HG03571 (cell line): Measurements from ENCODE around the gene MLH1.
A peak's percentile ranks its signal among the peaks of the same experiment; 100 is the strongest.
"Not testable (repeated sequence)": the region's sequence is repeated elsewhere in the genome, so short reads cannot be mapped to it uniquely, and the experiment has no call there.

Experiments
- ATAC-seq: cut with Tn5 transposase; IDR thresholded peaks from one replicate; pipeline ENCODE4 v1.9.1; 2021; ENCODE audit not compliant: unreplicated experiment

The MLH1 gene

DNA sequence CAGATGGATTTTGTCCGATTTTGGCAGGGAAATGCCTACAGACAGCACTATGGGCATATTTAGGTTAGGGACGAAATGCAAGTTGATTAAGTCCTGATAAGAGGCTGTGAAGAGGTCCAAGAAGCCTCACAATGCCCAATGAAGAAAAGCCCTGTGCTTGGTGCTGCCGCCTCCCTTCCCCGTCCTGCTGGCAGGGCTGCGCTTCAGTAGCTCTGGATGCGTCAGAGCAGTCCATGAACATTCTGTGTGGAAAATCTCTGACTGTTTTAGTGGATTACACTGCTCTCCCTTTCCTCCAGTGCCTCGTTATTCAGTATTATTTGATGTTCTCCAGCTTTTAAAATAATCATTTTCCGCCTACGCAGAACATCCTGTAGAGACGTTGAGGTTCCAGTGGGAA is 39.6 kb downstream of the MLH1 start:
- ATAC-seq: no peak

GRCh38 chr3:37037352-37037751 is 44.0 kb downstream of the MLH1 start:
- no peak for ATAC-seq

GRCh38 chr3:37039161-37039846 is 46.0 kb downstream of the MLH1 start:
- ATAC-seq: no peak

DNA sequence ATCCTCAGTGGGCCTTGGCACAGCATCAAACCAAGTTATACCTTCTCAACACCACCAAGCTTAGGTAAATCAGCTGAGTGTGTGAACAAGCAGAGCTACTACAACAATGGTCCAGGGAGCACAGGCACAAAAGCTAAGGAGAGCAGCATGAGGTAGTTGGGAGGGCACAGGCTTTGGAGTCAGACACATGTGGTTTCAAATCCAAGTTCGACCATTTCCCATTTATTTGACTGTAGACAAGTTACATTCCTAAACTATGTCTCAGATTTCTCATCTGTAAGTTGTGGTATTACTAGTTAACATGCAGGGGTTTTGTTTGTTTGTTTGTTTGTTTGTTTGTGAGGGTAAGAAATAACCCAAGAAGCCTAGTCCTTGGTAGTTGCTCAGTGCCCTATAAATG is 46.9 kb downstream of the MLH1 start:
- ATAC-seq: no peak

- ATAC-seq: no peak
Measured at GRCh38 chr3:37041546-37042195, 48.4 kb downstream of the MLH1 start.

DNA sequence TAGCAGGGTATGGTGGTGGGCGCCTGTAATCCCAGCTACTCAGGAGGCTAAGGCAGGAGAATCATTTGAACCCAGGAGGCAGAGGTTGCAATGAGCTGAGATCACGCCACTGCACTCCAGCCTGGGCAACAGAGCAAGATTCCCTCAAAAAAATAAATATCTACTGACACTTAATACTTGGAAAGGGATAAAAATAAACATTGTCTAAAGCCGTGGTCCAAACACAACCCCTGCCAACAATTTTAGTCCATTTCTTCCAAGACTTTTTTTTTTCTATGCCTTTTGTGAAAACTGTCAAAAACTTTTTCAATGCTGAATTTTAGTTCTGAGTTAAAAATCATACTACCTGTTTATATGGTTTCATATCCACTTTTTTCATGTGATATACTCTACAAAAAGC is 49.4 kb downstream of the MLH1 start:
- ATAC-seq: not testable (repeated sequence)

GRCh38 chr3:37050282-37050681 is 57.0 kb downstream of the MLH1 start:
- no peak for ATAC-seq

DNA sequence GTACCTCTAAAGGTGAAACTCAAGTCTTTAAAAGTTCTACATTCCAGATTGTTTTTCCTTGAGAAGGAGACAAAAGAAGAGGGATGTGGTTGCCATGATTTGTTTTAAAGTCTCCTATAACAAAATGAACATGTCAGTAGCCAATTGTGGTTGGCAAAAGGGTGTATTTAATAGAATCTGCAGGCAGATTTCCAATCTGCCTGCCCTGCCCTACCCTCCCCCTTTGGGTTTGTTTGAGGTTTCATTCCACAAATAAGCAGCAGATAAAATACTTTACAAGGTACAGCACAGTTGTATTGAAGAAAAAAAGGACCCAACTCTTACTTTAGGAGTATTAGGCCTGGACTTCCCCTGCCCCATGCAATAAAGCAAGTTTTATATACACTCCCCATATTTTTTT is 59.5 kb downstream of the MLH1 start:
- ATAC-seq: no peak

DNA sequence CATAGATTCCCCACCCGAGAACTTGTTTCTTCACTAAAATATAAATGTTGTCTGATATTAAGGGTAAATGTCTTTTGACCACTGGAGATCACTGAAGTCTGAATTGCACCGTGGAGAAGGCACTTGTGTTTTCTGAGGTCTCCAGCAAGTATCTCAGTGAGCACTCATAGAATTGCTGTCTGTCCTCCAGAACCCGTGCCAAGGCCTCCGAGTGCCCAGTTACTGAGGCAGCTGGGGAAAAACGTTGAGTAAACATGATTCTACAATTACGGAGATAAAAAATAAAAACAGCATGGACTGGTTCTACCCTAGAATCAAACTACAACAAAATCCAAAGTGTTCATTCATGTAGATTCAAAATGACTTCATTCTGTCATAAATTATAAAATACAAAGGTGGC is 60.0 kb downstream of the MLH1 start:
- no peak for ATAC-seq

DNA sequence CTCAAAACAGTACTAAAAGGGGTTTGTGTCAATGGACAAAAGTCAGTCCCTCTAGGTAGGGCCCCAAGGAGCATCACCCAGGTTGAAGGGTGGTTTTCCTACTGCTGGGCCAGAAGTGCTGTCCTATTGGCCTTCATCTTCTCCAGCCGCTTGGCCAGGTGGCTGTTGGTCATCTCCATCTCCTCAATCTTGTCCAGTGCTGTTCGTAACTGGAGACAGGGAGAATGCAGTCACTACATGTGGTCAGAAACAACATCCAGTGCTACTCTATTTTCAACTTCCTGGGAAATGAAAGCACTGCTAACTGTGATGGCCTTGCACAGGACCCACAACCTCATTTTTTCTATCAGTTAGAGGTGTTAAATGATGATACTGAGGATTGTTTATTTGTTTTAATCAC is 60.4 kb downstream of the MLH1 start:
- ATAC-seq: no peak

DNA sequence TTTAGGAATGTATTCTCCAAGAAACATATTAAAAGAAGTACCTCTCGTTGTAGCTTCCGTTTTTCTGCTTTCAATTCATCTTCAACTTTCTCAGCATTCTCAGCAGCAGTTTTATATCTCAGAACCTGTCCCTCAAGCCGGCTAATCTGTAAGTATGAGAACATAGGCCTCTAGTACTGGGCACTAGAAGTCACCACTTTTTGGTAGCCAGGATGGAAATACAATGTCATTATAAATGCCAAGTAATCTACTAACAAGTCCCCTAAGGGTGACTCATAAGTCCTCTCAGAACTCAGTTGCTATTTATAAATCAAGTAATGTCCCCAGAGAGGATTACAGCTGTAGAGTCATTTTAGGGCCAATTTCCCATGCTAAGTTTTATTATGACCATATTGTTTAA is 61.1 kb downstream of the MLH1 start:
- peak; percentile 72 for ATAC-seq

- ATAC-seq: not testable (repeated sequence)
Measured at GRCh38 chr3:37055077-37055476, 61.8 kb downstream of the MLH1 start.

DNA sequence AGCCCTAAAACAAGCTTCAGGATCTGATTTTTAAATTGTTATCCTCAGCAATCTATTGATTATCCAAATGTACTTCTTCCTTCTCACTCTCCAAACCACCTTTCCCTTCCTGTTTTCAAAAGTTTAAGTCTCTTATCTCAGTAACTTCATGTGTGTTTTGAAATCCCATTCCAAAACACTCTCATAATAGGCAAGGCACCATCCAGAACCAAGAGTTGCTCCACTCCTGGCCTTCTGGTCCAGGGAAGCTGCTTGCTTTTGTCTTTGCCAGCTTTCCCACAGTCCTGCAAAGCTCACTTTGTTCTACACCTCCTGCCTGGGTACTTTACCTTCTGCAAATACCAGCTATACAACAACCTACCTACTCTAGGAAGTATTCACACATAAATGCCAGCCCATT is 63.5 kb downstream of the MLH1 start:
- no peak for ATAC-seq

DNA sequence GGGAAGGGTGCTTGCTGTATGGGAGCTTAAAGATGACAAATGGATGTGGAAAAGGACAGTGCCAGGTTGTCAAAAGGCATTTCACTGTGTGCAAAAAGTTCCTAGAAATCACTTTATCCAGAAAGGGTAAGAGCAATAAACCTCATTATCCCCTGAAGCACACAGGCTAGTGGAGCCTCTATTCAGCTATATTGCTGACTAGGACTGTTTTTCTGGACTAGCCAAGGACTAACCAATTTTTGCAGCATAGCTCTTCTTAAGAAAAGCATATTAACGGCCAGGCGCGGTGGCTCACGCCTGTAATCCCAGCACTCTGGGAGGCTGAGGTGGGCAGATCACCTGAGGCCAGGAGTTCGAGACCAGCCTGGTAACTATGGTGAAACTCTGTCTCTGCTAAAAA is 64.8 kb downstream of the MLH1 start:
- no peak for ATAC-seq

- no peak for ATAC-seq
Measured at GRCh38 chr3:37064747-37065146, 71.4 kb downstream of the MLH1 start.

GRCh38 chr3:37067577-37067976 is 74.3 kb downstream of the MLH1 start:
- no peak for ATAC-seq

- ATAC-seq: no peak
Measured at GRCh38 chr3:37068031-37068430, 74.7 kb downstream of the MLH1 start.

DNA sequence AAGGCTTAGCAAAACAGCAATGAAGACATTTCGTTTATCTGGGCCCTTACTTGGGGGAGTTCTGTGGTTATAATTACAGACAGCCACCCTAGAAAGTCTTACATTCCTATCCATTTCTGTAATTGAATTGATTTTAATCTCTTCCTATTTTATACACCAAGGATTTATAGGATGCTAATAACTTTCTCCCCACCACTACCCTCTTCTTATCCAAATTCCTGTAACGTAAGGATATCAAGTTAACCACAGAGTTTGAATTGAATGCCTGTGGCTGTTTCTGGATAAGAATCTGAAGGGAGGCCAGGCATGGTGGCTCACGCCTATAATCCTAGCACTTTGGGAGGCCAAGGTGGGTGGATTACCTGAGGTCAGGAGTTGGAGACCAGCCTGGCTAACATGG is 78.6 kb downstream of the MLH1 start:
- no peak for ATAC-seq

DNA sequence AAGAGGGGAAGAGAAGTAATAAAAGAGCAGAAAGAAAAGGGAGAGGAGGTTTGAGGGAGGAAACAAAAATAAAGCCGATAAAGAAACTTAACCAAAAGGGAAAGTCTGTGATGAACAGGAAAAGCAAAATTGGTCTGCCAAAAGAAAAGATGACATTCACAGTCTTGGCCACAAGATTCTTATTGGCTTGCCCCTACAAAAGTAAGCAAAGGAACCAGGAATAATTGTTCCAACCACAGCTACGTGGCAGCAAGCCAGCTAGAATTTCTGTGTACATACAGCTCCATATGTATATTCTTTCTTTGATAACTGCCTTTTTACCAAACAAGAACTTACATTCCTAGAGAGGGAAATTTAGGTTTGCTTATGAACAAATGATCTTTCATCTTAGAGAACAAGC is 79.6 kb downstream of the MLH1 start:
- ATAC-seq: no peak

DNA sequence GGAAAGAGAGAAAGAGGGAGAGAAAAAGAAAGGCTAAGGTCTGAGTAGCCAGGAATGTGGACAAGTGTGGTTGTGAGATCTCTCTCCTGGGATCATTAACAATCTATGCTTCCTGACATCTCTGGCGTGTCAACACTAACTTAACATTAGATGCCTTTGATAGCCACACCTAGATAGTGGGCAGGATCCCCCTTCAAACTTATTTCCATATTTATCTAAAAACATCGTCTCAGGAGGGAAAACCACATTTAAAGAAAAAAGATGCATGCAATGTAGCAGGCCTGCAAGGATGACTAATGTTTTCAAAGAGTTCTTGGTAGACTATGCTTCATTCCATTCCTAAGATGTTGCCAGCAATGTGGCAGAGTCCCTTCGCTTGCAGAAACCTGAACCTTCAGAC is 80.9 kb downstream of the MLH1 start:
- ATAC-seq: no peak

GRCh38 chr3:37075955-37076354 is 82.6 kb downstream of the MLH1 start:
- ATAC-seq: no peak

DNA sequence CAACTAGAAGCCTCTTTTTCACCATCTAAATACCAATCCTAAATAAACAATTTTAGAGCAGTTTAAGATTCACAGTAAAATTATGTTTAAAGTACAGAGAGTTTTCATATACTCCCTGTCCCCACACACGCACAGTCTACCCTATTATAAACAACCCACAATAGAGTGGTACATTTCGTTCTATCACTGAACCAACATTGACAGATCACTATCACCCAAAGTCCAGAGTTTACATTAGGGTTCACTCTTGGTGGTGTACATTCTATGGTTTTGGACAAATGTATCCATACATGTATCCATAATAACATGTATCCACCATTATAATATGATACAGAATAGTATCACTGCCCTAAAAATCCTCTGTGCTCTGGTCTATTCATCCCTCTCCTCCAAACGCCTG is 89.0 kb downstream of the MLH1 start:
- no peak for ATAC-seq

- no peak for ATAC-seq
Measured at GRCh38 chr3:37086918-37087317, 93.6 kb downstream of the MLH1 start.
